ENCODE data around the gene CAMK2B.

- TF ChIP-seq POLR2AphosphoS5 (IDR thresholded peaks at IDR 0.05; ENCODE audit: low read depth, low read length) (no peak), POU2F2 (IDR thresholded peaks at IDR 0.05; ENCODE audit: low read depth, low read length) (no peak), TAF1 (IDR thresholded peaks at IDR 0.05; ENCODE audit: low read depth, low read length) (no peak), POLR2A (IDR thresholded peaks at IDR 0.05; ENCODE audit: low read depth, low read length) (no peak), PAX5 (IDR thresholded peaks at IDR 0.05; ENCODE audit: insufficient read depth, low read length, severe bottlenecking) (no peak)
Observed at GRCh38 chr7:44279286-44279685, 46.1 kb downstream of the CAMK2B start.
